DOHH2 (cell line): ENCODE data around the gene SIDT1.

Experiments used
- H3F3A ChIP-seq: fragments of 200-600 bp; sonication (generic), shearing (Covaris generic); 2 replicates; pipeline ENCODE4 v1.6.0; 2016; ENCODE audit warnings: antibody characterized with exemption, mild to moderate bottlenecking; ENCODE audit not compliant: control insufficient read depth, insufficient read depth
- H3K27ac ChIP-seq: fragments of 200-600 bp; sonication (generic); 2 replicates; pipeline ENCODE4 v1.5.1; 2014; ENCODE audit warnings: low read depth, mild to moderate bottlenecking, low read length, moderate library complexity
- H3K27me3 ChIP-seq: fragments of 200-600 bp; sonication (generic); 2 replicates; pipeline ENCODE4 v1.6.1; 2014; ENCODE audit warnings: mild to moderate bottlenecking, low read length, mixed read lengths; ENCODE audit not compliant: control insufficient read depth
- H3K36me3 ChIP-seq: fragments of 200-600 bp; sonication (generic); 2 replicates; pipeline ENCODE4 v1.6.1; 2014; ENCODE audit warnings: mild to moderate bottlenecking, low read length, moderate library complexity, mixed read lengths; ENCODE audit not compliant: control insufficient read depth
- H3K4me1 ChIP-seq: fragments of 200-600 bp; sonication (generic); 2 replicates; pipeline ENCODE4 v1.6.1; 2014; ENCODE audit warnings: mild to moderate bottlenecking, low read length, mixed read lengths; ENCODE audit not compliant: control insufficient read depth
- H3K4me2 ChIP-seq: fragments of 200-600 bp; sonication (generic); 2 replicates; pipeline ENCODE4 v1.6.0; 2014; ENCODE audit warnings: mild to moderate bottlenecking, low read length, moderate library complexity
- H3K4me3 ChIP-seq: fragments of 200-600 bp; sonication (generic); 2 replicates; pipeline ENCODE4 v1.5.1; 2014; ENCODE audit warnings: mild to moderate bottlenecking, low read length, mixed read lengths
- H3K79me2 ChIP-seq: fragments of 200-600 bp; sonication (generic); 2 replicates; pipeline ENCODE4 v1.6.1; 2014; ENCODE audit warnings: mild to moderate bottlenecking, low read length, mixed read lengths; ENCODE audit not compliant: control insufficient read depth
- H3K9me2 ChIP-seq: fragments of 200-600 bp; sonication (generic); replicated peaks from 2 replicates; pipeline ENCODE4 v1.6.1; 2014; ENCODE audit warnings: mild to moderate bottlenecking, low read length, mixed read lengths; ENCODE audit not compliant: control insufficient read depth
- H3K9me3 ChIP-seq: fragments of 200-600 bp; sonication (generic); 2 replicates; pipeline ENCODE4 v1.6.1; 2014; ENCODE audit warnings: antibody characterized with exemption, low read length, mixed read lengths; ENCODE audit not compliant: control insufficient read depth, insufficient read depth
- H4K20me1 ChIP-seq: fragments of 200-600 bp; sonication (generic); 2 replicates; pipeline ENCODE4 v1.6.0; 2014; ENCODE audit warnings: low read depth, mild to moderate bottlenecking, antibody characterized with exemption, low read length, moderate library complexity; ENCODE audit not compliant: control insufficient read depth, insufficient read depth
- EZH2phosphoT487 ChIP-seq: fragments of 200-600 bp; sonication (generic); IDR thresholded peaks from 2 replicates; pipeline ENCODE4 v1.6.1; 2017; ENCODE audit warnings: borderline replicate concordance, mild to moderate bottlenecking, antibody characterized with exemption, low read length, moderate library complexity, mixed read lengths
- TF ChIP-seq, protein P1 (sequence below): fragments of 200-600 bp; sonication (generic); IDR thresholded peaks from one replicate; pipeline ENCODE4 v1.5.1; 2014; ENCODE audit warnings: antibody characterized with exemption, mild to moderate bottlenecking, low read depth, low read length; ENCODE audit not compliant: poor library complexity, severe bottlenecking

The SIDT1 gene

DNA sequence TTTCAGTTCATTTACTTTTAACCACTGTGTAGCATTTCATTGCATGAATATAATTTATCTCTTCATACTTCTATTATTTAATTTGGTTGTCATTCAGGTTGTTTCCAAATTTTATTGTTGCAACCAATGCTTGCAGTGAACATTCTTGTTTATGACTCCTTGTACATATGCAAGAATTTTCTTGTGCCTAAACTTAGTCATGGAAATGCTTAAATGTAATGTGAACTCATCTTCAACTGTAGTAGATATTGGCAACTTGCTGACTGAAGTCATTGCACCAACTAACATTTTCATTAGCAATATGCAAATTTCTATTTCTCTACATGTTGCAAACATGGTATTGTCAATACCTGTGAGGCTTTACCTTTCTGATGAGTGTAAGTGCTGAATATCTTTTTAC, 26.7 kb downstream of the SIDT1 start:
- Histone ChIP-seq H3K4me2 (no peak overlapping the region), H3K36me3 (no peaks in the 10 kb centered on the region), H3K27ac (no peak overlapping the region), H3K4me3 (no peak overlapping the region), H3K9me2 (no peaks in the 10 kb centered on the region), H3K9me3 (no peaks in the 10 kb centered on the region), H4K20me1 (no peaks in the 10 kb centered on the region), H3K79me2 (no peaks in the 10 kb centered on the region), H3F3A (no peaks in the 10 kb centered on the region), H3K4me1 (peaks cover 8% of the 10 kb centered on the region), H3K27me3 (no peaks in the 10 kb centered on the region)
- TF ChIP-seq, protein P1, sequence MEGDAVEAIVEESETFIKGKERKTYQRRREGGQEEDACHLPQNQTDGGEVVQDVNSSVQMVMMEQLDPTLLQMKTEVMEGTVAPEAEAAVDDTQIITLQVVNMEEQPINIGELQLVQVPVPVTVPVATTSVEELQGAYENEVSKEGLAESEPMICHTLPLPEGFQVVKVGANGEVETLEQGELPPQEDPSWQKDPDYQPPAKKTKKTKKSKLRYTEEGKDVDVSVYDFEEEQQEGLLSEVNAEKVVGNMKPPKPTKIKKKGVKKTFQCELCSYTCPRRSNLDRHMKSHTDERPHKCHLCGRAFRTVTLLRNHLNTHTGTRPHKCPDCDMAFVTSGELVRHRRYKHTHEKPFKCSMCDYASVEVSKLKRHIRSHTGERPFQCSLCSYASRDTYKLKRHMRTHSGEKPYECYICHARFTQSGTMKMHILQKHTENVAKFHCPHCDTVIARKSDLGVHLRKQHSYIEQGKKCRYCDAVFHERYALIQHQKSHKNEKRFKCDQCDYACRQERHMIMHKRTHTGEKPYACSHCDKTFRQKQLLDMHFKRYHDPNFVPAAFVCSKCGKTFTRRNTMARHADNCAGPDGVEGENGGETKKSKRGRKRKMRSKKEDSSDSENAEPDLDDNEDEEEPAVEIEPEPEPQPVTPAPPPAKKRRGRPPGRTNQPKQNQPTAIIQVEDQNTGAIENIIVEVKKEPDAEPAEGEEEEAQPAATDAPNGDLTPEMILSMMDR = no peak
- TF ChIP-seq EZH2phosphoT487 = no peak

GRCh38 chr3:113560271-113560670, 27.9 kb downstream of the SIDT1 start:
- Histone ChIP-seq H4K20me1 (no peaks in the 10 kb centered on the region), H3K4me3 (no peak overlapping the region), H3F3A (no peaks in the 10 kb centered on the region), H3K9me3 (no peaks in the 10 kb centered on the region), H3K9me2 (no peaks in the 10 kb centered on the region), H3K4me2 (no peak overlapping the region), H3K79me2 (no peaks in the 10 kb centered on the region), H3K36me3 (no peaks in the 10 kb centered on the region), H3K27ac (no peak overlapping the region), H3K27me3 (peaks cover 7% of the 10 kb centered on the region; the same call in 1 of the 2 replicates), H3K4me1 (peaks cover 8% of the 10 kb centered on the region)
- TF ChIP-seq EZH2phosphoT487 = no peak
- TF ChIP-seq, protein P1 = no peak

GRCh38 chr3:113560831-113561623, 28.7 kb downstream of the SIDT1 start:
- no peaks in the 10 kb centered on the region for H3K9me3 ChIP-seq
- TF ChIP-seq, protein P1 = no peak
- TF ChIP-seq EZH2phosphoT487 = no peak
- peaks cover 8% of the 10 kb centered on the region for H3K4me1 ChIP-seq
- H3K79me2 ChIP-seq = no peaks in the 10 kb centered on the region
- no peak overlapping the region for H3K4me3 ChIP-seq
- H3K27ac ChIP-seq = no peak overlapping the region
- H4K20me1 ChIP-seq = no peaks in the 10 kb centered on the region
- no peaks in the 10 kb centered on the region for H3F3A ChIP-seq
- H3K4me2 ChIP-seq = no peak overlapping the region
- no peaks in the 10 kb centered on the region for H3K36me3 ChIP-seq
- H3K9me2 ChIP-seq = no peaks in the 10 kb centered on the region
- H3K27me3 ChIP-seq = peaks cover 7% of the 10 kb centered on the region; the same call in 1 of the 2 replicates
